ENCODE measurements around the gene RC3H2.
"Not testable (repeated sequence)": the region's sequence is repeated elsewhere in the genome, so short reads cannot be mapped to it uniquely, and the experiment has no call there.

Gene RC3H2

DNA sequence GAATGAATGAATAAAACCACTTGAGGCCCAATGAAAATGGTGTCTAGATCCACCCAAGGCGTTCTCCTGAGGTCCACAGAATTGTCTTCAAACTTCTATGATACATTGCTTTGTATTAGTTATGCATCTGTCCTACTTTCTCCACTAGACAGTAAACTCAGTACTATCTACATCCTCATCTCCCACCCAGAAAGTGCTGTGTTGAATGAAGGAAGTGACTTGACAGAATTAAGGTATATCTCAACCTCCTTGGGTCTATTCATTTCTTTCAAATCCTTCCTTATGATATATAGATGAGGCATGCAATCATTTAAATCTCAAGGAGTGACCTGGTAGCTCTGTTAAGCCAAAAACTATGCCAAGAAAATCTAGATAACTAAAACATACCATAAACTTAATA, 61.0 kb downstream of the RC3H2 start:
- DNase-seq = no peak

GRCh38 chr9:122841501-122841900, 63.7 kb downstream of the RC3H2 start:
- no peak for DNase-seq

DNA sequence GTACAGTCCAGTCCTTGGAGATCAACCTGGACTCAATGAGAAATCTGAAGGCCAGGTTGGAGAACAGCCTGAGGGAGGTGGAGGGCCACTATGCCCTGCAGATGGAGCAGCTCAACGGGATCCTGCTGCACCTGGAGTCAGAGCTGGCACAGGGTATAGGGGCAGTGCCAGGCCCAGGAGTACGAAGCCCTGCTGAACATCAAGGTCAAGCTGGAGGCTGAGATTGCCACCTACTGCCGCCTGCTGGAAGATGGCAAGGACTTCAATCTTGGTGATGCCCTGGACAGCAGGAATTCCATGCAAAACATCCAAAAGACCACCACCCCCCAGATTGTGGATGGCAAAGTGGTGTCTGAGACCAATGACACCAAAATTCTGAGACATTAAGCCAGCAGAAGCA, 66.7 kb downstream of the RC3H2 start:
- DNase-seq = not testable (repeated sequence)

- no peak for DNase-seq
Observed at GRCh38 chr9:122837266-122837850, 67.8 kb downstream of the RC3H2 start.

DNA sequence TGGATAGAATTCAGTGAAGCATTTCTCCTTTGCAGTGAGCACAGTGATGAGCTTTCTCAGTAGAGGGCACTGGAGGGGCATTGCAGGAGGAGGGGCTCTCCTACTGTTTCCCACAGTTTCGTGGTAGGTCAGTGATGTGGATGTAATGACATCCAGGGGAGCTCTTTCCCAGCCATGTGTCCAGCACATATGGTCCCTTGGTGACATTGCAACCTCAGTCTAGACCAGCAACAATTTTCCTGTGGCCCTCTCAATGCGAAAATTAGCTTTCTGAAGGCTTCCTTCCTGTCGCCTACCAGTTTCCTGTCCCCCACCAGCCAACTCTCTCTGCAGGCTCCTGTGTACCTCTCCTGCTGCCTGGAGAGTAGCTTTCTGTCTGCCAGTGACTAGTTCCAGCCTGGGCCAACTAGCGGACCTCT, 69.8 kb downstream of the RC3H2 start:
- DNase-seq = peak; percentile 17

DNA sequence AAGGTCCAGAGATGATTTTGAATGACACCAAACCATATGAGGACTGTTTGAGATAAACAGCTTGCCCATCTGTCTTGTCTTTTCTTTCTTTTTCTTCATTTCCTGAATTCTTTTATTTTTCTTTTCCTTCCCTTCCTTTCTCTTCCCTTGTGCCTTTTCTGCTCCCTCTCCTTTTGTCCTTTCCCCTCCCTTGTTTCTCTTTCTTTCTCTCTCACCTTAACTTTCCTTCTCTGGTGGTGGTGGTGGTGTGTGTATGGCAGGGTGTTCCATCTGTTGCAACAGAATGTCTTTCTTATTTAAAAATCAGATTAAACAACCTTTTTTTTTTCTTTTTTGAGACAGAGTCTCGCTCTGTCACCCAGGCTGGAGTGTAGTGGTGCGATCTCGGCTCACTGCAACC, 73.0 kb downstream of the RC3H2 start:
- DNase-seq = no peak

GRCh38 chr9:122828965-122829284, 76.2 kb downstream of the RC3H2 start:
- DNase-seq = not testable (repeated sequence)

GRCh38 chr9:122827761-122828093, 77.4 kb downstream of the RC3H2 start:
- DNase-seq = no peak

DNA sequence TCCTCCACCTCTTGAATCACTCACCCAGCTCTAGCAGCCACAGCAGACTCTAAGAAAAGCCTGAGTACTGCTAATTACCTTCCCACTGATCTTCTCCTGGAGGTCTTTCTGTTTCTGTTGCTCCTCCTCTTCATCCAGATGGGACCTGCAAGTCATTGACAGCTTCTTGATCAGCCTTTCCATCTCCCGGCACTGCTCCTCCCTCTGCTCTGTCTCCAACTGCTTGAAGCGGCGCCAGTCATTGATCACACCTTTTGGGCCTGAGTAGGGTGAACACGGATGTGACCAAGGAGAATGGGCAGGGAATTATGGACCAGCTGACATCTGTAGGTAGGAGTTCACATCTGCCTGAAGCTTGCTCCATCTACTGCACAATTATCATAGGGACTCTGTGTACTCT, 82.2 kb downstream of the RC3H2 start:
- no peak for DNase-seq

DNA sequence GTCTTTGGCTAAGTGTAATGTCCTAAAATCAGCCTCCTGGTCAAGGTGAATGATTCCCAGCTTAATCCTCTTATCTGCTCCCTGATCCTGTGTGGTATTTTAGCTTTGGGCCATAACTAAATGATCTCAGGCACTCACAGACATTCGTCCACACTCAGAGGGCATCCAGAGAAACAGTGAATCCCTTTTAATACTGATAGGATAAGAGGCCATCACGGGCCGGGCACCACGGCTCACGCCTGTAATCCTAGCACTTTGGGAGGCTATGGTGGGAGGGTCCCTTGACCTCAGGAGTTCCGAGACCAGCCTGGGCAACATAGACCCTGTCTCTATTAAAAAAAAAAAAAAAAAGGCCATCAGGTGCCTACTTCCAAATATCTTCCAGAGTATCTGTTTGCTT, 83.1 kb downstream of the RC3H2 start:
- DNase-seq = no peak

DNA sequence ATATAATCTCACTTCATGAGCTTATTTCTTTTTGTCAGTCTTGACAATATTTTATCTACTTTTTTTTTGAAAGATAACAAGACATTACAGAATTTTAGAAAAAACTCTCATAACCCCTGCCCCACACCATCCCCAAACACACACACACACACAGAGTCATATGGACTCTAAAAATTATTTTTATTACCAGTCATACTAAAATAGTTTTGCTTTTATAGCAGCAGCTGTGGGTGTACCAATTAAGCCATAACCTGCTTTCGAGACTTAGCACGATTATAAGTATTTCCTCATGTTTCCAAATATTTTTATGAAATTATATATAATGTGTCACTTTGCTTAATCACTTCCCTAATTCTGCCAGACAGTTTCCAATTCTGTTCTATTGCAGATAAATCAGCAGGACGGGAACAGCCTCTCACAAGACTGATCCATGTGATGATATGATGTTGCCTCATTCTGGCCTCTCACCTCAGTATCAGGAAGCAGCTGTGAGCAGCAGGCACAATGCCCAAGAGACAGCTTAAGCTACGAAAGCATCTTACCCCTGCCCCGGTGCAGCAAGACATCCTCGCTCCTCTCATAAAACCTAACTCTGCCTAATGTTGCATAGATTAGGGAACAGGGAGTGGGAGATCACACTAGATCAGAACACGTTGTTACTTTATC, 83.7 kb downstream of the RC3H2 start:
- DNase-seq = no peak

- no peak for DNase-seq
Observed at GRCh38 chr9:122820490-122820845, 84.7 kb downstream of the RC3H2 start.

- DNase-seq = no peak
Observed at GRCh38 chr9:122819791-122820489, 85.2 kb downstream of the RC3H2 start.

GRCh38 chr9:122819326-122819725, 85.8 kb downstream of the RC3H2 start:
- DNase-seq = no peak

DNA sequence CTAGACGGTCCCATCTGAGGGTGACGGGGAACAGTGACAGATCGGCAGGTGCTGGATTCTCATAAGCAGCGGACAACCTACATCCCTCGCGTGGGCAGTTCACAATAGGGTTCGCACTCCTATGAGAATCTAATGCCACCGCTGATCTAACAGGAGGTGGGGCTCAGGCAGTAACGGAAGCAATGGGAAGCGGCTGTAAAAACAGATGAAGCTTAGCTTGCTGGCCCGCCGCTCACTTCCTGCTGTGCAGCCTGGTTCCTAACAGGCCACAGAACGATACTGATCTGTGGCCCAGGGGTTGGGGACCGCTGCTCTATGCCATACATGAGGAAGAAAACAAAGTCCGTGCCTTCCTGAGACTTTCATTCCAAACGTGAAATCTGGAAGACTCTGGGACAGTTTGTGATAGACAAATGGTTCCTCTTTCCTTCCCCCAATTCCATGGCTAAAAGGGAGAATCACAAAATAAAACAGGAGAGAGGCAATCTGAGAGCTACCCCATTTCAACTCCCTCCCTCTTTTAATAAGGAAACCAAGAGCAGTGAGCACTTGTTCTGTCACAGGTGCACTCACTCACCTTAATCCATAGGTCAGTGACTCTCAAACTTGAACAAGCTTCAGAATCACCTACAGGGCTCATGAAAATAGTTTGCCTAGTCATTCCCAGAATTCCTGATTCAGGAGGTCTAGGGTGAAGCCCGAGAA, 88.8 kb downstream of the RC3H2 start:
- peak; percentile 20 for DNase-seq

- no peak for DNase-seq
Observed at GRCh38 chr9:122815544-122815943, 89.6 kb downstream of the RC3H2 start.

- no peak for DNase-seq
Observed at GRCh38 chr9:122814545-122814944, 90.6 kb downstream of the RC3H2 start.

DNA sequence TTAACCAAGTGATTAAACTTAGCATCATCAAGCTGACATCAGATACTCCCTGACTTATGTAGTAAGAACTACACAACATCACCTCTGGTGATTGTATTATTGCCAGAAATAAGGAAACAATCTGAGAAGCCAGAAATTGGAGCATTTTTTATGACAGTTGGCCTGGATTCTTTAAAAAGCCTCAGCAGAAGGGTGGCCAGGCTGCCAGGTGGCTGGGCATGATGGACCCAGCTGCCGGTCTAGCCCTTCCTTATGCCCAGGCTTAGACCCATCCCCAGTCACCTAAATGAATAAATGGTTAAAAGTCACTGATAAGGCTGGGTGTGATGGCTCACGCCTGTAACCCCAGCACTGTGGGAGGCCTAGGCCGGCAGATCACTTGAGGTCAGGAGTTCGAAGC, 92.4 kb downstream of the RC3H2 start:
- DNase-seq = no peak

DNA sequence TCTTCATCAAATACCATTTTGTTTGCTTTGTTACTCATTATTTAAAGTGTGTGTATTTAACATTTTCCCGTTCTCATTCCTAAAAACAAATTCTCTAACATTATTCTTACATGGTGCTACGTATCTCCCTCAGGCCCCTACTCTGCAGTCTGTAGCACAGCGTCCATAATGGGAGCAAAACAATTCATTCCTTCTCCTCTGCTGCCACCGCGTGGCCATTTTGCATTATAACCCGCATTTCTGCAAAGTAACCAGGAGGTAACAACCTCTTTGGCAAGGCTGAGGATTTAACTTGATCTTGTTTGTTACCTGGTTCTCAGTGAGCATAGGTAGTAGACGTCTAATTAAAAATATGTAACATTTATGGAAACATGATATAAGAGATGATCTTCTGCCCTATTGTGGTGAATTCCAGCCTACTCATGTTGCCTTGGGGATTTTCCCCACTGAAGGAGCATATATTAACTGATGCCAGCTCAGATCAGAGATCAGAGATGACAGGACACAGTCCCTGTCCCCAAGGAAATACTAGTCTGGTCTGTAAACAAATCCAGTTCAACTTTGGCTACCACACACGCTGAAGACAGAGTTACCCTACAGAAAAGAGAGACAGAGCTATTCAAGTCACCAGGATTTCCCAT, 94.7 kb downstream of the RC3H2 start:
- peak; percentile 72 for DNase-seq

DNA sequence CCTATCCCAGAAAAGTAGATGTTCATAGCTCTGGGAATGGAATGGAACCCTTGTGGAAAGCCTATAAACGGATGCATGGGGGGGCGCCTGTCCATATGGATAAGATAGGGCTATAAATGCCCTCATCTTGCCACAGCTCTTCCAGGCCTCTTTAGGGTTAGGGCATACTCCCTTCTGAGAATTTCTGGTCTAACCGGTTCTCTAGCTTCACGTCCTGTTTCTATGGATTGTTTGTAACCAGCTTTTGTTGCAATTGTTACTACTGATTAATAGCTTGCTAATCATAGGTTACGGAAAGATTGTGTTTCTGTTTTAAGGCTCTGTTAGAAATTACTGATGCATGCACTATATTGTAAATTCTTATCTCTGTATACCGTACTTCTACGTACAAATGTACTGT, 95.9 kb downstream of the RC3H2 start:
- not testable (repeated sequence) for DNase-seq

DNA sequence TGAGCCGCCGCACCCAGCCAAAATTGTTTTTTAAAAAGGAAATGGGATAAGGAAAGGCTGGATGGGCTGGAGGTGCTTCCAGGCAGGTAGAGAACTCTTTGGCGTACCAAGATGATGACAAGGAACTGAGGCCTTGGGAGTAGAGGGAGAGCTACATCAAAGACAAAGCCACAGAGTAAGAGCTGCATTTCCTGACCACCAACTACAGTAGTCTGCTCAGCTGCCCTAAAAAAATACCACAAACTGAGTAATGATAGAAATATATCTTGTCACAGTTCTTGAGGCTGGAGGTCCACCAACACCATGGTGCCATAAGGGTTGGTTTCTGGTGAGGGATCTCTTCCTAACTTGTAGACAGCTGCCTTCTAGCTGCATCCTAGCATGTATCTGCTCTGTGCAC, 97.0 kb downstream of the RC3H2 start:
- no peak for DNase-seq

DNA sequence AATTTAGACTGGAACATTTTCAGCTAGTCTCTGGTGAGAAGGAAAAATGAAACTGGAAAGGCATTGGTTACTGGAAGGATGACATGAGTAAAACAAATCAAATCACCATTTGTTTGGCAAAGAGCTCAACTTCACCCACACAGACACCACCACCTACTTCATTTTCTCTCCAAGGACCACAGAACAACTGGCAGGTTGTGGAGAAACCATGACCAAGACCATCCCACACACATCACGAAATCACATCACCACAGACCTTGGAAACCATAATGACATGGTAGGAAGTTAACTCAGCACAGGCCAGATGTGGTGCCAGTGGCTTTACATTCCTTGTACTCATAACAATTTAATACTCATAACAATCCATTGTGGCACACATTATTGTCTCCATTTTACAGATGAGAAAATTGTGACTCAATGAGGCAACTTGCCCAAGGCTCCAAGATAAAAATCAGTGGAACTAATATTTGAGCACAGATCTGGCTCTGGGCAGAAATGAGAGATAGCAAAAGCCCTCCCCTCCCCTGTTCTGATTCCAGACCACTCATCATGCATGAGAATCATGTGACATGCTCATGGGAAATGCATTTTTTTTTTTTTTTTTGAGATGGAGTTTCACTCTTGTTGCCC, 97.8 kb downstream of the RC3H2 start:
- peak; percentile 16 for DNase-seq

DNA sequence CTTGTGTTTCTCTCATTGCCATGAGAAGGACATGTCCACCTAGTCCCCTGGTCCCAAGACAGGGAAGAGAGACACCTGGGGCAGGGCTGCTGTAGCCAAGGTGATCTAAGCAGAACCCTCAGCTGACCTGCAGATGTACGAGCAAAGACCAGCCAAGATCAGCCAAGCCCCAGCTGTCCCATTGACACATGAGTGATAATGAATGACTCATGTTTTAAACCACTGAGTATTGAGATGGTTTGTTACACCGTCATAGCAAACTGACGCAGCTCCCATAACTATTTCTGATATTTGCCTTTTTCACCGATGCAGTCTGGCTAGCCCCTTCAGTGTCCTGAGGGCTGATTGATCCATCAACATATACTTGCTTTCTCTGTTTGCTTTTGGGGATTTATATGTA, 98.5 kb downstream of the RC3H2 start:
- DNase-seq = no peak
